Omental fat pad (tissue), 4 donors: ENCODE results near the gene CALD1. TPM values are rescaled to one million over a fixed set of nuclear protein-coding genes. Genes with fewer than 3 reads are reported as not detected.

Experiments used
- ATAC-seq: fragments of 150-250 bp; one replicate; pipeline ENCODE4 v1.9.1; 2016; ENCODE audit warnings: mild to moderate bottlenecking, moderate library complexity; ENCODE audit not compliant: low FRiP score
- DNase-seq: peaks from one replicate; pipeline ENCODE4 v3.0.0-alpha.2; 2019; ENCODE audit warnings: low spot score
- CTCF ChIP-seq, 3 donors: fragments of 450-650 bp; IDR thresholded peaks; one replicate each; pipeline ENCODE4 v1.5.1; 2016 to 2017; ENCODE audit warnings: antibody characterized with exemption in 3 of 3, mild to moderate bottlenecking in 3 of 3, moderate library complexity in 2 of 3
- total RNA-seq, 4 donors: library from RNA; depleted of rRNA; stranded (reverse); fragments of >200 nt; gene quantifications; one replicate each; pipeline ENCODE4 v1.1.0, GENCODE V29; 2016

The CALD1 gene
- total RNA-seq, 4 donors from 2014 or later = 195 to 347 (median 250) TPM

- TF ChIP-seq CTCF (IDR thresholded peaks at IDR 0.05) = no peak
- ATAC-seq (no peak), DNase-seq (no peak)
These were observed 15.8 kb downstream of the CALD1 start for GRCh38 chr7:134795231-134795630.

GRCh38 chr7:134798155-134798554, 18.7 kb downstream of the CALD1 start:
- ATAC-seq = no peak
- no peak for TF ChIP-seq CTCF (IDR thresholded peaks at IDR 0.05)
- no peak for DNase-seq

GRCh38 chr7:134799377-134799776, 19.9 kb downstream of the CALD1 start:
- TF ChIP-seq CTCF (IDR thresholded peaks at IDR 0.05) = no peak
- DNase-seq (no peak), ATAC-seq (no peak)

GRCh38 chr7:134802762-134803161, 23.3 kb downstream of the CALD1 start:
- ATAC-seq = no peak
- TF ChIP-seq CTCF (IDR thresholded peaks at IDR 0.05) = no peak

GRCh38 chr7:134804351-134804750, 24.9 kb downstream of the CALD1 start:
- no peak for TF ChIP-seq CTCF (IDR thresholded peaks at IDR 0.05)
- no peak for ATAC-seq
- DNase-seq = no peak

More at GRCh38 chr7:134802762-134803161, 23.3 kb downstream of the CALD1 start:
- DNase-seq = no peak

- TF ChIP-seq CTCF (IDR thresholded peaks at IDR 0.05) = no peak
- DNase-seq (no peak), ATAC-seq (no peak)
These were observed 25.4 kb downstream of the CALD1 start for GRCh38 chr7:134804854-134805253.

- no peak for DNase-seq
- TF ChIP-seq CTCF (IDR thresholded peaks at IDR 0.05) = no peak
- no peak for ATAC-seq
These were observed 26.8 kb downstream of the CALD1 start for GRCh38 chr7:134806197-134806596.
